Memory B cell (primary cell): ENCODE results near the gene MMAB.
"Not testable (repeated sequence)": the region's sequence is repeated elsewhere in the genome, so short reads cannot be mapped to it uniquely, and the experiment has no call there.

ENCODE experiments used
- ATAC-seq: fragments of 150-1000 bp; cut with Tn5 transposase; 2 replicates; pipeline ENCODE4 v1.10.0; 2021; ENCODE audit warnings: low read depth, mild to moderate bottlenecking, moderate library complexity
- DNase-seq, 2 donors: peaks; one replicate each; pipeline ENCODE4 v3.0.0; 2022; ENCODE audit warnings: low spot score in 2 of 2
- H3K27ac Mint-ChIP-seq: one replicate; pipeline ENCODE4 v1.8.0; 2022; ENCODE audit warnings: mild to moderate bottlenecking, moderate library complexity, mixed read lengths
- H3K27me3 Mint-ChIP-seq: one replicate; pipeline ENCODE4 v1.8.0; 2022; ENCODE audit warnings: mixed read lengths
- H3K36me3 Mint-ChIP-seq: one replicate; pipeline ENCODE4 v1.8.0; 2022; ENCODE audit warnings: mild to moderate bottlenecking, mixed read lengths
- H3K4me1 Mint-ChIP-seq: one replicate; pipeline ENCODE4 v1.8.0; 2022; ENCODE audit warnings: mixed read lengths
- H3K4me3 Mint-ChIP-seq: one replicate; pipeline ENCODE4 v1.8.0; 2022; ENCODE audit warnings: mild to moderate bottlenecking, moderate library complexity, mixed read lengths
- H3K9me3 Mint-ChIP-seq: one replicate; pipeline ENCODE4 v1.8.0; 2022; ENCODE audit warnings: mixed read lengths

Gene MMAB

DNA sequence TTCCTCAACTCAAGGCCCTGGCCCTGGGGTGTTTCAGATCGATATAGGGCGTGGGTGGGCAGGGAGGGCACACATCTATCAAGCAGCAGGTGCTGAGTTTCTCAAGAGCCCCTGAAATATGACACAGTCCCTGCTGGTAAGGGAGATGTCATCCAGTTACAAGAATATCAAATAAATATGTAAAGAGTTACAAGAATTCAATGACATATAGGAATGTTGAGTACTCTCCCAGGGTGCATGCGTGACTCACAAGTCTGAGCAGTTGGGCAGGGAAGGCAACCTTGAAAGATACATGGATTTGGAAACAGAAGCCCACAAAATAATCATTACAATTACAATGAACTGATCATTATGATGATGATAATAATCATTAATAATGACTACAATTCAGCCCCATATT lies 35.5 kb upstream of the MMAB start:
- H3K36me3 Mint-ChIP-seq = no peaks in the 10 kb centered on the region
- no peaks in the 10 kb centered on the region for H3K9me3 Mint-ChIP-seq
- no peak overlapping the region for H3K4me3 Mint-ChIP-seq
- no peak overlapping the region for H3K27ac Mint-ChIP-seq
- H3K4me1 Mint-ChIP-seq = peaks cover 3% of the 10 kb centered on the region
- ATAC-seq (no peak), DNase-seq (no peak)
- peaks cover 12% of the 10 kb centered on the region for H3K27me3 Mint-ChIP-seq

- H3K9me3 Mint-ChIP-seq = no peaks in the 10 kb centered on the region
- ATAC-seq = no peak
- H3K36me3 Mint-ChIP-seq = no peaks in the 10 kb centered on the region
- DNase-seq = no peak
- no peak overlapping the region for H3K27ac Mint-ChIP-seq
- H3K4me1 Mint-ChIP-seq = peaks cover 4% of the 10 kb centered on the region
- H3K27me3 Mint-ChIP-seq = peaks cover 12% of the 10 kb centered on the region
- H3K4me3 Mint-ChIP-seq = no peak overlapping the region
Observed at GRCh38 chr12:109608270-109608669, 35.0 kb upstream of the MMAB start.

GRCh38 chr12:109607618-109608017 lies 34.3 kb upstream of the MMAB start:
- Mint-ChIP-seq H3K27me3 (peaks cover 11% of the 10 kb centered on the region), H3K36me3 (no peaks in the 10 kb centered on the region), H3K4me3 (no peak overlapping the region), H3K9me3 (no peaks in the 10 kb centered on the region), H3K4me1 (peaks cover 4% of the 10 kb centered on the region), H3K27ac (no peak overlapping the region)
- ATAC-seq (no peak), DNase-seq (no peak)

DNA sequence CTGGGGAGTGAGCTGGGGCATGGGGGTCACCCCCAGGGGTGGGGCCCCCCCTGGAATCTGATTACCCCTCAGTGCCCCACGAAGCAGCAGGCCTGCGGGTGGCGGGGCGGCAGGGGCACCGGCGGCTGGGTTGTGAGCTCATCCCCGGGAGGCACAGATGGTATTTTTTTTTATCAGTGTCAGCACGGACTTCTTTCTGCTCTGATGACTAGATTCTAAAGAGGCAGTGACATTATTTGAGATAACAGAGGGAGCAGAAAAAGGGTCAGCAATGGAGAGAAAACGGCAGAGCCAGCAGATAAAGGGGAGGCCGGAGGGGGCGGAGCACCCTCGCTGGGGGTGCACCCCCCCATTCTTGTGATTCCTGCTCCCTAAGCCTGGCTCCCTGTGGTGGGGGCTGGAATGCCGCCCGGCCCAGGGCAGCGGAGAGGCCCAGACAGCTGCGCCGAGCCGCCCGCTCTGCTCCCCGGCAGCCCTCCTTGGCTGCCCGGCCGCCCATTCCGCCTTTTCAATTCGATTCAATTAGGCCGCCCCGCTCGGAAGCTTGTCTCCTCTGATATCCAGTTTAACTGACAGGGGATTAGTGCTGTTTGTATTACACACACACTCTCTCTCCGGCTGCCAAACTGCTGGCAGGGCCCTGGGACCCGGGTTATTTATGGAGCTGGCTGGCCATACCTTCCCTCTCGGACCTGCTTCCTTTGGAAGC lies 33.2 kb upstream of the MMAB start:
- no peak overlapping the region for H3K4me3 Mint-ChIP-seq
- DNase-seq (no peak), ATAC-seq (no peak)
- peaks cover 11% of the 10 kb centered on the region for H3K27me3 Mint-ChIP-seq
- no peaks in the 10 kb centered on the region for H3K9me3 Mint-ChIP-seq
- no peaks in the 10 kb centered on the region for H3K36me3 Mint-ChIP-seq
- no peak overlapping the region for H3K27ac Mint-ChIP-seq
- peaks cover 4% of the 10 kb centered on the region for H3K4me1 Mint-ChIP-seq

- Mint-ChIP-seq H3K4me3 (no peak overlapping the region), H3K9me3 (no peaks in the 10 kb centered on the region), H3K27ac (no peak overlapping the region), H3K27me3 (peaks cover 9% of the 10 kb centered on the region), H3K36me3 (no peaks in the 10 kb centered on the region), H3K4me1 (peaks cover 4% of the 10 kb centered on the region)
- DNase-seq = no peak
- ATAC-seq = no peak
Observed at GRCh38 chr12:109605599-109606228, 32.4 kb upstream of the MMAB start.

- ATAC-seq (no peak), DNase-seq (no peak)
- Mint-ChIP-seq H3K4me3 (no peak overlapping the region), H3K9me3 (no peaks in the 10 kb centered on the region), H3K27ac (no peak overlapping the region), H3K36me3 (no peaks in the 10 kb centered on the region), H3K27me3 (peaks cover 9% of the 10 kb centered on the region), H3K4me1 (peaks cover 4% of the 10 kb centered on the region)
Observed at GRCh38 chr12:109605016-109605415, 31.7 kb upstream of the MMAB start.

DNA sequence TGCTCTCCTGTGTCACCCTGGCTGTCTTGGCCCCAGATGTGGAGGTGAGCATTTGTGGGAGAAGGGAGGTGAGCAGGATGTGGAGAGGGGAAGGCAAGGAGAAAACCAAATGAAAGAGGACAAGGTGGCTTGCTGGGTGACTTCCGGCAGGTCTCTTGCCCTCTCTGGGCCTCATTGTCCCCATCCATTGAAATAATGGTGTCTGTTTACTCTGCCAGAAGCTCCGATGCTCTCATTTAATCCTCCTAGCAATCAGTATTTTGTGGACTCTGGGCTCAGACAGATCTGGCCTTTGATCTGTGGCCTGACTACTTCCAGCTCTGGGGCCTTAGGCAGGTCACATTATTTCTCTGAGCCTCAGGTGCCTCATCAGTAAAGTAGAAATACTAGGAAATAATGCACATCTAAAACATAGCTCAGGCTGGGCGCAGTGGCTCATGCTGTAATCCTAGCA lies 30.9 kb upstream of the MMAB start:
- ATAC-seq (no peak), DNase-seq (no peak)
- Mint-ChIP-seq H3K9me3 (no peaks in the 10 kb centered on the region), H3K27me3 (peaks cover 9% of the 10 kb centered on the region), H3K4me3 (no peak overlapping the region), H3K27ac (no peak overlapping the region), H3K4me1 (peaks cover 4% of the 10 kb centered on the region), H3K36me3 (no peaks in the 10 kb centered on the region)

DNA sequence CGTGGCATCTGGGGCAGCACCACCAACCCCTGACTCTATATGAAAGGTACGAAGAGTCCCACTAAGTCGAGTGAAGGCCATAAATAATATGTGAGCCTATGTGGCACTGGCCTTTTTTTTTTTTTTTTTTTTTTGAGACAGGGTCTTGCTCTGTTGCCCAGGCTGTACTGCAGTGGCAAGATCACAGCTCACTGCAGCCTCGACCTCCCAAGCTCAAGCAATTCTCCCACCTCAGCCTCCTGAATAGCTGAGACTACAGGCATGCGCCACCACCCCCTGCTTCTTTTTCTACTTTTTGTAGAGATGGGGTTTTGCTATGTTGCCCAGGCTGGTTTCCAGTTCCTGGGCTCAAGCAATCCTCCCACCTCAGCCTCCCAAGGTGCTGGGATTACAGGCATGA lies 28.8 kb upstream of the MMAB start:
- peaks cover 10% of the 10 kb centered on the region for H3K4me1 Mint-ChIP-seq
- H3K9me3 Mint-ChIP-seq, H3K27ac Mint-ChIP-seq, H3K36me3 Mint-ChIP-seq, DNase-seq, ATAC-seq, H3K27me3 Mint-ChIP-seq, H3K4me3 Mint-ChIP-seq: not testable (repeated sequence)

DNA sequence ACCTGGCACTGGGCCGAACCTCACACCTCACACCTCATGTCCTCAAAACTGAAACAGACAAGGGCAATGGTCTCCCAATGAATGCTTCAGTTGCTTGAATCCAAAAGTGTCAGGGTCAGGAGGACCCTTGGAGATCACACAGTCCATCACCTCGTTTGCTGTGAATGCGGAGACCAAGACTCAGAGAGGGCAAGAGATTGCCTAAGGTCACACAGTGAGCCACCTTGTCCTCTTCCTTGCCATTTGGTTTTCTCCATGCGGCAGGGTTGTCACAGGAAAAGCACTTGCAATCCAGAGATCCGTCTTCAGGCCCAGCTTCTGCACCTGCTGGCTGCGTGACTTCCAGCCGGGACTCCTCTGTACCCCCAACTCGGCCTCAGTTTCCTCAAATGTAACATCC lies 28.3 kb upstream of the MMAB start:
- peaks cover 2% of the 10 kb centered on the region for H3K27me3 Mint-ChIP-seq
- peak overlapping the region; percentile 50 for H3K27ac Mint-ChIP-seq
- H3K4me1 Mint-ChIP-seq = peaks cover 10% of the 10 kb centered on the region
- H3K9me3 Mint-ChIP-seq = no peaks in the 10 kb centered on the region
- H3K4me3 Mint-ChIP-seq = no peak overlapping the region
- no peaks in the 10 kb centered on the region for H3K36me3 Mint-ChIP-seq
- no peak for ATAC-seq
- DNase-seq = no peak

GRCh38 chr12:109600995-109601394 lies 27.7 kb upstream of the MMAB start:
- ATAC-seq (no peak), DNase-seq (no peak)
- Mint-ChIP-seq H3K27ac (peak overlapping the region; percentile 50), H3K4me3 (no peak overlapping the region), H3K4me1 (peaks cover 10% of the 10 kb centered on the region), H3K9me3 (no peaks in the 10 kb centered on the region), H3K36me3 (no peaks in the 10 kb centered on the region), H3K27me3 (peaks cover 2% of the 10 kb centered on the region)

GRCh38 chr12:109600481-109600880 lies 27.2 kb upstream of the MMAB start:
- H3K27ac Mint-ChIP-seq = peak overlapping the region; percentile 50
- ATAC-seq = no peak
- no peaks in the 10 kb centered on the region for H3K9me3 Mint-ChIP-seq

GRCh38 chr12:109599087-109599486 lies 25.8 kb upstream of the MMAB start:
- Mint-ChIP-seq H3K27ac (no peak overlapping the region), H3K9me3 (no peaks in the 10 kb centered on the region)
- ATAC-seq = no peak

More at GRCh38 chr12:109600481-109600880, 27.2 kb upstream of the MMAB start:
- H3K27me3 Mint-ChIP-seq = peaks cover 2% of the 10 kb centered on the region
- H3K36me3 Mint-ChIP-seq = no peaks in the 10 kb centered on the region
- H3K4me1 Mint-ChIP-seq = peaks cover 14% of the 10 kb centered on the region
- no peak overlapping the region for H3K4me3 Mint-ChIP-seq
- DNase-seq = no peak

GRCh38 chr12:109598428-109598854 lies 25.1 kb upstream of the MMAB start:
- ATAC-seq (no peak), DNase-seq (no peak)
- Mint-ChIP-seq H3K27ac (no peak overlapping the region), H3K36me3 (no peaks in the 10 kb centered on the region), H3K4me3 (no peak overlapping the region), H3K27me3 (no peaks in the 10 kb centered on the region), H3K4me1 (peaks cover 10% of the 10 kb centered on the region), H3K9me3 (no peaks in the 10 kb centered on the region)

More at GRCh38 chr12:109599087-109599486, 25.8 kb upstream of the MMAB start:
- H3K4me3 Mint-ChIP-seq = no peak overlapping the region
- no peaks in the 10 kb centered on the region for H3K27me3 Mint-ChIP-seq
- DNase-seq = no peak
- H3K4me1 Mint-ChIP-seq = peaks cover 14% of the 10 kb centered on the region
- no peaks in the 10 kb centered on the region for H3K36me3 Mint-ChIP-seq

DNA sequence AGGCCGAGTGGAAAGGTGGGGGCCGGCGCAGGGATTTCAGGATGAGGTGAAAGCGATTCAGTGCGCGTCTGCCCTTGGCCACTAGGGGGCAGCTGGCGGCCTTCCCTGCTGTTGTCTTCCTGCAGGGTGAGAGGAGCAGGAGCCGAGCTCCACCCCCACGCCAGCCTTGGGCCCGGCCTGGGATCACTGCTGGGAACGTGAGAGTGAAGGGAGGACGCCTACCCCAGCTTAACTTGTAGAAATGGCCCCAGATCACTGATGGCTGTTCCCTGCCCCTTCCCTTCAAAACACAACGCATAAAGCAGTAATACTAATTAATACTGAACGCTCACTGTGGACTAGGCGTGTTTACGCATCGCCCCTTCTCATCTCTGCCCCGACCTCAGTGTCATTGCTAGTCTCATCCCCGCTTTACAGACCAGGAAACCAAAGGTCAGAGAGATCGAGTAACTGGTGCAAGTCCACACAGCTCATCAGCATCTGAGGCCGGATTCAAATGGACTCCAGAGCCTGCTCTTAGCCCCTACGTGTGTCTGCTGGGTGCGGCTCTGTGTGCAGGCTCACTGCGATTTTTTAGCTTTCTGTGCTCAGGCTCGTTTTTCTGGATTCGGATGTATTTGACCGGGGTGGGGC lies 24.6 kb upstream of the MMAB start:
- Mint-ChIP-seq H3K4me1 (peaks cover 10% of the 10 kb centered on the region), H3K4me3 (peak overlapping the region; percentile 43), H3K27me3 (no peaks in the 10 kb centered on the region), H3K27ac (no peak overlapping the region), H3K9me3 (no peaks in the 10 kb centered on the region), H3K36me3 (no peaks in the 10 kb centered on the region)
- ATAC-seq (peak; percentile 62), DNase-seq (peak; percentile 36 to 62)
